GF-D8 (cell line): Measurements from ENCODE around the gene NSUN4.
A peak's percentile ranks its signal among the peaks of the same experiment; 100 is the strongest.
"Not testable (repeated sequence)": the region's sequence is repeated elsewhere in the genome, so short reads cannot be mapped to it uniquely, and the experiment has no call there.

Experiments
- DNase-seq: peaks from one replicate; lab custom pipeline; 2025; lab: John Stamatoyannopoulos, UW

Gene NSUN4

DNA sequence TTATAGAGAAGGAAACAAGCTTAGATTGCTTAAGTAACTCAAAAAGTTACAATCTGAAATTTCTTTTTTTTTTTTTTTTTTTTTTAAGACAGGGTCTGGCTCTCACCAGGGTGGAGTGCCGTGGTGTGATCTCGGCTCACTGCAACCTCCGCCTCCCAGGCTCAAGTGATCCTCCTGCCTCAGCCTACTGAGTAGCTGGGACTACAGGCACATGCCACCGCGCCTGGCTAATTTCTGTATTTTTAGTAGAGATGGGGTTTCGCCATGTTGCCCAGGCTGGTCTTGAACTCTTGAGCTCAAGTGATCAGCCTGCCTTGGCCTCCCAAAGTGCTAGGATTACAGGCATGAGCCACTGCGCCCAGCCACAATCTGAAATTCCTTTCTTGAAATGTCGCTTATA, 27.1 kb downstream of the NSUN4 start:
- not testable (repeated sequence) for DNase-seq

GRCh38 chr1:46368791-46369190, 28.2 kb downstream of the NSUN4 start:
- no peak for DNase-seq

DNA sequence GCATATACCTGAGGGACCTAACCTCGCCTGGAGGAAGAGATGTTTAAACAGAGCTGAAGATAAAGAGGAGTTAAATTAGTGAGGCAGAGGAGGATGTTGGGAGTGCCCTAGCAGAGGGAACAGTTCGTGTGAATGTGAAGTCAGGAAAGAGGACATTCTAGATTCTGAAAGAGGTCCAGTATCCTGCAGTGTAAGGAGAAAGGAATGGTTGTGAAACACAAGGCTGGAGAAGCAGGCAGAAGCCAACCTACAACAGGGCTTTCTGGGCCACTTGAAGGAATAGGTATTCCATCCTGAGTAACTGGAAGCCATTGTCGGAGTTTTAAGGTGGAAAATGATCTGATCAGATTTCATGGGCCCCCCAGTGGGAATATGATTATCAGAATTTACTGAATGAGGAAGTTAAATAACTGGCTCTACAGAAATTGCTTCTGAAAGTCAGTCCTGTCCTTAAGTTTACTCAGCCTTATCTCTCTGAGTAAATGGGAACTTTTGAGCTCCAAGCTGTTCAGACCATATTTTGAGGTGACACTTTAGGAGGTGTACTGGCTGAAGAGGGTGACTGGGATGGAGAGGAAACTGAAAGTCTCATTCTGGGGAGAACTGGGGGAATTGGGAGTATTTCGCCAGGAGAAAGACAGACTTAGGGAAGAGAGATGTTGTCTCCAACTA, 29.1 kb downstream of the NSUN4 start:
- DNase-seq, result peak; percentile 9

GRCh38 chr1:46370214-46370633, 29.6 kb downstream of the NSUN4 start:
- DNase-seq, result no peak

DNA sequence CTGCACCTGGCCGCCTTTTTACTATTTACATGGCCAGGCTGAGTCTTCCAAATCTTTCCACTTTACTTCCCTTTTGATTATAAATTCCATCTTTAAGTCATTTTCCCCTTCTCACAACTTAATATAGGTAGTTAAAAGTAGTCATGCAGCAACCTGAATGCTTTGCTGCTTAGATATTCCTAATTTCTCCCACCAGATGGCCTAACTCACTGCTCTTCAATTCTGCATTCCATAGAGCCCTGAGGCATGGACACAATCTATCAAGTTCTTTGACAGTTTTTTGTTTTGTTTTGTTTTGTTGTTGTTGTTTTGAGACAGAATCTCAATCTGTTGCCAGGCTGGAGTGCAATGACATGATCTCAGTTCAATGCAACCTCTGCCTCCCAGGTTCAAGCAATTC, 31.8 kb downstream of the NSUN4 start:
- no peak for DNase-seq

GRCh38 chr1:46379996-46380395, 39.4 kb downstream of the NSUN4 start:
- no peak for DNase-seq

DNA sequence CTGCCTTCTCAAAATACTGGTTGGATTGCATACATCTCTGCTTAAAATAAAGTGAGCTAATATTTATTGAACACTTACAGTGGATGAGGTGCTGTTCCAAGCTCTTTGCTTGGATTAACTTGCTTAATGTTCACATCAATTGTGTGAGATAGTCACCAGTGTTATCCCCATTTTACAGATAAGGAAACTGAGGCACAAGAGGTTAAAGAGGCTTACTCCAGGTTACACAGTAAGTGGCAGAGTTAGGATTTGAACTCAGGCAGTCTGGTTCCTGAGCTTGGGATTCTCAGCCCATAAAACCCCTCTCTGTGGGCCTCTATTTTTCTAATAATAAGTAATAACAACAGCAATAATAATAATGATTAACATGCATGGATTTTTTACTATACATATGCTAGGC, 39.9 kb downstream of the NSUN4 start:
- no peak for DNase-seq

- no peak for DNase-seq
Observed at GRCh38 chr1:46393510-46393909, 52.9 kb downstream of the NSUN4 start.

DNA sequence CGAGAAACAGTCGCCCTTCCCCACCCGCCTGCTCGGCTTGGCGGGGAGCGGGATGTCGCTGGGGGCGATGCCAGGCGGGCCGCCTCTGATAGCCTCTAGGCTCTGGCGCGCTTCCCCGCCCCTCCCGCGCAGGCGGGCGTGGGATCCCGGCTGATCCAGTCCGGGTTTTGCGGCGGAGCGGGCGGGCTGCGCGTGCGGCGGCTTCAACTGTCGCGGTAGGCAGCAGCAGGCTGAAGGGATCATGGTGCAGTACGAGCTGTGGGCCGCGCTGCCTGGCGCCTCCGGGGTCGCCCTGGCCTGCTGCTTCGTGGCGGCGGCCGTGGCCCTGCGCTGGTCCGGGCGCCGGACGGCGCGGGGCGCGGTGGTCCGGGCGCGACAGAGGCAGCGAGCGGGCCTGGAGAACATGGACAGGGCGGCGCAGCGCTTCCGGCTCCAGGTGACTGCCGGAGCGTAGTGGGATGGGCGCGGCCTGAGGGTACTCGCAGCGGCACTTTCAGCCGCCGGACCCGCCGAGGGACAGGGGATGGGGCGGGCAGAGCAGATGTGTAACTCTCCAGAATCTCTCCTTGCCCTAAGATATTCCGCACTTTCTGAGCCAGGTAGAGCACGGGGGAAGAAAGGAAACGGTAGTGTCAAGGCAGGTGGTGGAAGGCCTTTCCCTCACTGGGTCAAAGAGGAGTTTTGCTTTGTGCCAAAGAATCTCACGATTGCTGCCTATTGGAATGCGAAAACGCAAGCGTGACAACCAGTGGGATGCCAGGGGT, 53.7 kb downstream of the NSUN4 start, which contains the start of gene FAAH:
Gene FAAH (plus strand): TSS at position 210 of the 764 bp plus-strand sequence. CDS start 32 bp downstream, at position 242.
- no peak for DNase-seq

DNA sequence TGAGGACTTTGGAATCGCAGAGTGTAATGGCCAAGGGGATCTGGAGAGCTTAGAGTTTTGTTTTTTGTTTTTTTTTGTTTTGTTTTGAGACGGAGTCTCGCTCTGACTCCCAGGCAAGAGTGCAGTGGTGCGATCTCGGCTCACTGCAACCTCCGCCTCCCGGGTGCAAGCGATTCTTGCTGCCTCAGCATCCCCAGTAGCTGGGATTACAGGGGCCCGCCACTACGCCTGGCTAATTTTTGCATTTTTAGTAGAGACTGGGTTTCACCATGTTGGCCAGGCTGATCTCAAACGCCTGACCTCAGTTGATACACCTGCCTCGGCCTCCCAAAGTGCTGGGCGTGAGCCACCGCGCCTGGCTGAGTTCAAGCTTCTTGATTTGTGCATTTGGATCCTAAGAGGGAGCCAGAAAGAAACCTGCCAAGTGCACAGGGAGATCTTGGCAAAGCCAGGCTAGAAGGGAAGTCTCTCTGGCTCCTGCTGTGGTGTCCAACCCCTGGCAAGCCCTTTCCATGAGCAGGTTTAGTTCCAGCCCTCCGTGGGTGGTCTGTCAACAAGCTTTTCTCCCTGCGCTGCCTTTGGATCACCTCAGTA, 54.4 kb downstream of the NSUN4 start:
- DNase-seq, result no peak

DNA sequence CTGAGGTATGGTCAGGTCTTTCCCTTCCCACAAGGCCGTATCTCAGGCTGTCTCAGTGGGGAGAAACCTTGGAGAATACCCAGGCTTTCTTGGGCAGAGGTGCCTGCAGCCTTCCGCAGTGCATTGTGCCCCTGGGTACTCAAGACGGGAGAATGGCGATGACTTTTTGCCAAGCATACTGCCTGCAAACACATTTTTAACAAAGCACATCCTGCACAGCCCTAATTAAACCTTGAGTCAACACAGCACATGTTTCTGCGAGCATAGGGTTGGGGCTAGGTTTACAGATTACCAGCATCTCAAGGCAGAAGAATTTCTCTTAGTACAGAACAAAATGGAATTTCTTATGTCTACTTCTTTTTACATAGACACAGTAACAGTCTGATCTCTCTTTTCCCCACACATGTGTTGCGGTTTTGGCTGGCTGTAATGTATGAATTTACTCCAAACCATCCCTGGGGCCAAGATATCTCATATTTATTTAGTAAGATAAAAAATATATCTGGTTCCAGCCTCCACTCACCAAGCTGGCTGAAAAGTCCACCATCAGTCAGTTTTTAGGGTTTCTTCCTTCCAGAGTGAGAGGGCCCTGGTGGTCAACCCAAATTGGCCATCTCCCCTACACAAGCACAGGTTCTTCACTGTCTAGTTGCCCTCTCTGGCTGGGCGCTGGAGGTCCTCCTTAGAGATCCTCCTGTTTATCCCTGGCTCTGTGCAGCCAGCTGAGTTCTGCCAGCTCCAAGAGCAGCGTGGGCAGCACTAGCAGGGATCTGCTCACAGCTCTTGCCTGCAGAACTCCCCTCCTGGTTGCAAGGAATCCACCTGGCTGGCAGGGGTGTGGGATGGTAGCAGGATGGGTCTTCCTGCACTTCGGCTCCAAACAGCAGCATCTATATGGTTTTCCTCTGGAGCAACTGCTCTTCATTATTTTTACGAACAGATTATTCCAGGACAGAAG, 56.1 kb downstream of the NSUN4 start:
- DNase-seq, result no peak

DNA sequence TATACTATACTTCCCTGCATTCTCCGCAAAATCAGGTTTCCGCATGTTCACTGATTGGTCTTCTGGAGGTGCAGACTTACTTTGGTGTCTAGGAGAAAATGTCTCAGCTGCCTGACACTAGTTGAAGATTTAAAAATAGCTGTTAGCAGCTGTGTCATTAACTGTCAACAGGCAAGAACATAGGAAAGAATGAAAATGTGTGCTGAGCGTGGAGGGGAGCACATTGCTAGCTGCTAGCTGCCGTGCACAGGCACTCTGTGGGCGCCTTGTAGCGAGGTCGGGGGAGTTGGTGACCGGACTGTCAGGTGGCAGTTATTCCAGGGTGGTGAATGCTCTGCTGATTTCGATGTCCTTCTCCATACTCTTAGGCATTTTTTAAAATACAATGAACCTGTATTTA, 58.7 kb downstream of the NSUN4 start:
- no peak for DNase-seq

DNA sequence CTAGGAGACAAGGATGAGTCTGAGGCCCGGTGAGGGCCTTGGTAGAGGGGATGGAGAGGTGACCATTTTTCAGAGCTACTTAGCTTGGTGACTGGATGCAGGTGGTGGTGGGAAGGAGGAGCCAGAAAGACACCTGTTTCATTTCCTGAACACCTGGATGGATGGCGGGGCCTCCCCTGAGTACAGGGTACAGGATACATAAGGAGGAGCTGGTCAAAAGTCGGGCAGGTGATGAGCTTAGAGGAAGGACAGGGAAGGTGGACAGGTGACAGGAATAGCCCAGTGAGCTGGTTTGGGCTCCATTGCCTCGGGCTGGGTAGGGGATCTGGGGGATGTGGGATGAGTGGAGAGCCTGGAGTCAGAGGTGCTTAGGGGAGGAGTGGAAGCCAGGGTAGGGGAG, 59.8 kb downstream of the NSUN4 start:
- DNase-seq, result no peak

DNA sequence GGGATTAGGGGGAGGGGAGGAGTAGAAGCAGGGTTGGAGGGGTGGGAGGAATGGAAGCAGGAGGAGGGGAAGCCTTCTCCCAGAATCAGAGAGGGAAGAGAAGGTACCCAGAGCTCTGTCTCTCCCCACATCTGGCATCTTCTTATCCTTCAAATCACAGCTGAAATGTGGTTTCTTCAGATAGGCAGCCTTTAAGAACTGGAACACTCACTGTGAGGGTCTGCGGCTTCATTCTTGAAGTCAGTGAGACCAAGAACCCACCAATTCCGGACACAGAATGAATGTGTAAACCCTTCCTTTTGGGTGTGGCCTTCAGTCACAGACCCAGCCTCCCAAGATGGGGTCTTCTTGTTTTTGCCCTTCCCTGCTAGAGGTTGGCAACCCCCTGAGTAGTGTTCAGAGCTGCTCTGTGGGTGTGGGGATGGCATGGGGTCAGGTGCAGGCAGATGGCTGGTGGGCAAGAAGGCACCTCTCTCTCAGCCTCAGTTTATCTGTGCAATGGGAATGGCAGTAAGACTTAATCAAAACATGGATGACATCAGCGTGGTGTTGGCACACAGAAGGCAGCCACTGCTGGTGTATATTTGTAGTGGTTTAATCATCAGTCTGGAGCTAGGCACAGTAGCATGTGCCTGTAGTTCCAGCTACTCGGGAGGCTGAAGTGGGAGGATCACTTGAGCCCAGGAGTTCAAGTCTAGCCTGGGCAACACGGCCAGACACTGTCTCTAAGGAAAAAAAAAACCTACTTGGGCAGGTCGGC, 60.7 kb downstream of the NSUN4 start:
- no peak for DNase-seq

DNA sequence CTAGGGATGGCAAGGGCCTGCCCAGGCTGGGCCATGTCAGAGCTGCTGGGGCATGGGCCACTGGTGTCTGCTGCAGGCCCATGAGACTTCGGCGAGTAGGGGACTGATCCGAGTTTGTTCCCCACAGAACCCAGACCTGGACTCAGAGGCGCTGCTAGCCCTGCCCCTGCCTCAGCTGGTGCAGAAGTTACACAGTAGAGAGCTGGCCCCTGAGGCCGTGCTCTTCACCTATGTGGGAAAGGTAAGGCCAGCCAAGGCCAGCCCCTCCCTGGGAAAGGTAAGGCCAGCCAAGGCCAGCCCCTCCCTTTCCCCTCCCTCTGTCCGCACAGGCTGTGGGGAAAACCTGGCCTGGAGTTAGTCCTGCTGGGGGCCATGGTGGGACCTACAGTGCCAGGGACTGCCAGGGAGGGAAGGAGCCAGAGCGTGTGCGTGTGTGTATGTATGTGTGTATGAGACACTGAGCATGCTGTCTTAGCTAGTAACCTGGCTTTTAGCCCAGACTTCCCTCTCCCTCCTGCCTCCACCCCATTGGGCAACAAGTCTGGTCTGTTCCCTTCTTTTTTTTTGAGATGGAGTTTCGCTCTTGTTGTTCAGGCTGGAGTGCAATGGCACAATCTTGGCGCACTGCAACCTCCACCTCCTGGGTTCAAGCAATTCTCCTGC, 61.5 kb downstream of the NSUN4 start:
- DNase-seq, result no peak

DNA sequence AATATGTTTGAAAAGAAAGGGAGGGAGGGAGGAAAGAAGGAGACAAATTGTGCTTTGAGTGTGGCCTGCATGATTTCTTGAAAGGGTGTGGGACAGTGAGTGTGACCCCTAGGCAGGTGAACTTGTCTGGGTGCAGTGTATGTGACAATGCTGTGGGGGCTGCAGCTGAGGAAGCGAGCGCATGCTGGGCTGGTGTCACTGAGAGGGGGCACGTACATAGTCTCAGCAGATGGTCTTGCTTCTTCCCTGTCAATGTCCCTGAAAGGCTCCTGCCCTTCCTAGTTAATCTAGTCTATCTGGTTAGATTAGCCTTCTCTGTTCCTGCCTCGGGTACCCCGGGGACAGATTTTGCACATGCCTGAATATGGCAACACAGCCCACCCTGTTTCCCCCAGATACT, 63.3 kb downstream of the NSUN4 start:
- DNase-seq, result no peak

DNA sequence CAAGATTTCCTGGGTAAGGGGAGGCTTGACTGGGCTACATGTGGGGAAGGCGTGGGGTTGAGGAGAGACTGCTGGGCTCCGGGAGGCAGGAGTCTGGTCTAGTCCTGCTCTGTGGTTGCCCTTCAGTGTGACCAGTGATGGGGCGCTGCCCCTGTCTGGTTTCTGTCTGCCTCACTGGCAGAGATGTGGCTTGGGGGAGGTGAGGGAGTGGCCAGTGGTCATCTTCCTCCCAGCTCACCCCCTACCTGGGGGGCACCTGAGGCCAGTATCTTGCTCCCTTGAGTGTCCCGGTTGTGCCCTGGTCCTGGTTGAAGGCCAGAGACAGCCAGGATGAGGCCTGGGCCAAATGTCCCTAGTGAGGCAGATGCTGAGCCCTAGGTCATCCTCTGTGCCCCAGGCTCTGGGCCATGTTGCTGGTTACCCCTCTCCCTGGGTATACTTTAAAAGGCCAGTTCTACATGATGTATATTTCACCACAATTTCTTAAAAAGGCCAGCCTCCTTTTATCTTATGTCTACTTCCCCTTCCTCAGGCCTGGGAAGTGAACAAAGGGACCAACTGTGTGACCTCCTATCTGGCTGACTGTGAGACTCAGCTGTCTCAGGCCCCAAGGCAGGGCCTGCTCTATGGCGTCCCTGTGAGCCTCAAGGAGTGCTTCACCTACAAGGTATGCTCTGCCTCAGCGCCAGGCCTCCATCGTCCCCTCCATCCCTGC, 64.0 kb downstream of the NSUN4 start:
- no peak for DNase-seq

DNA sequence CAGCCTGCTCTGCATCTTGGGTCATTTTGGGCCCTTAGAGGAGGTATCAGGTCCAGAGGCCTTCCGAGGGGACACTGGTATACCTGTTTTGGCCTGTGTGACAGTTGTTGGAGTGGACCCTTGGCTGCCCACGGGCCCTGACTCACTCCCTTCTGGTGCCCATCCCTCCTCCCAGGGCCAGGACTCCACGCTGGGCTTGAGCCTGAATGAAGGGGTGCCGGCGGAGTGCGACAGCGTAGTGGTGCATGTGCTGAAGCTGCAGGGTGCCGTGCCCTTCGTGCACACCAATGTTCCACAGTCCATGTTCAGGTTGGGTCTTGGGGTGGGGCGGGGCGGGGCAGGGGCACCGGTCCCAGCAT, 64.6 kb downstream of the NSUN4 start:
- no peak for DNase-seq

- DNase-seq, result no peak
Observed at GRCh38 chr1:46405724-46406123, 65.1 kb downstream of the NSUN4 start.
